IMR-90 (cell line): Measurements from ENCODE around the gene TIAM2. TPM values are rescaled to one million over a fixed set of nuclear protein-coding genes. Genes with fewer than 3 reads are reported as not detected.
A peak's percentile ranks its signal among the peaks of the same experiment; 100 is the strongest.

Experiments used
- ATAC-seq: fragments of 200-7000 bp; cut with Tn5 transposase; 2 replicates; pipeline ENCODE4 v1.9.1; 2020; ENCODE audit warnings: low read depth, mild to moderate bottlenecking, moderate library complexity
- BruUV-seq: library from RNA; stranded (reverse); fragments of 400-500 nt; replicated peaks from 2 replicates; lab custom pipeline; 2021; lab: Mats Ljungman, UMichigan
- CTCF ChIA-PET: fragments of 300-600 bp; formaldehyde crosslinking; extraction: SDS; loops from one replicate; lab custom pipeline; 2021; ENCODE audit warnings: antibody characterized with exemption; lab: Yijun Ruan, JAX
- POLR2A ChIA-PET: fragments of 300-600 bp; sonication (Branson Sonifier 250); formaldehyde crosslinking; loops from one replicate; lab custom pipeline; 2022; ENCODE audit warnings: antibody characterized with exemption; ENCODE audit not compliant: unreplicated experiment; lab: Charles Lee
- DNase-seq: peaks from one replicate; pipeline ENCODE4 v3.0.0; 2013
- H2AFZ ChIP-seq: replicated peaks from 2 replicates; pipeline ENCODE3; 2013; ENCODE audit warnings: low read length, mild to moderate bottlenecking; ENCODE audit not compliant: poor library complexity
- H2AK5ac ChIP-seq: 2 replicates; pipeline ENCODE4 v1.6.1; 2013; ENCODE audit warnings: low read depth, low read length, inconsistent platforms
- H2AK9ac ChIP-seq: replicated peaks from 2 replicates; pipeline ENCODE3; 2013; ENCODE audit warnings: mild to moderate bottlenecking, low read depth, low read length, moderate library complexity; ENCODE audit not compliant: poor library complexity
- H2BK120ac ChIP-seq: 2 replicates; pipeline ENCODE4 v1.6.1; 2013; ENCODE audit warnings: low read depth, low read length, inconsistent platforms
- H2BK15ac ChIP-seq: 3 replicates; pipeline ENCODE4 v1.6.1; 2013; ENCODE audit warnings: low read depth, low read length, inconsistent platforms
- H2BK20ac ChIP-seq: 2 replicates; pipeline ENCODE4 v1.6.1; 2013; ENCODE audit warnings: low read depth, mild to moderate bottlenecking, inconsistent platforms, low read length, moderate library complexity
- H2BK5ac ChIP-seq: 2 replicates; pipeline ENCODE4 v1.6.1; 2013; ENCODE audit warnings: mild to moderate bottlenecking, low read depth, low read length, inconsistent platforms; ENCODE audit not compliant: poor library complexity, severe bottlenecking
- H3K14ac ChIP-seq: replicated peaks from 2 replicates; pipeline ENCODE4 v1.6.1; 2013; ENCODE audit warnings: low read depth, low read length, inconsistent platforms
- H3K18ac ChIP-seq: 2 replicates; pipeline ENCODE4 v1.6.1; 2013; ENCODE audit warnings: low read depth, low read length, control low read depth
- H3K23ac ChIP-seq: 2 replicates; pipeline ENCODE4 v1.6.1; 2013; ENCODE audit warnings: low read depth, low read length, inconsistent platforms
- H3K27ac ChIP-seq: 2 replicates; pipeline ENCODE4 v1.5.1; 2013; ENCODE audit warnings: mild to moderate bottlenecking, control low read depth, low read length; ENCODE audit not compliant: insufficient read depth
- H3K27me3 ChIP-seq: 2 replicates; pipeline ENCODE4 v1.6.1; 2013; ENCODE audit warnings: low read length; ENCODE audit not compliant: control insufficient read depth, insufficient read depth
- H3K36me3 ChIP-seq: 2 replicates; pipeline ENCODE4 v1.6.1; 2013; ENCODE audit warnings: low read length, mixed read lengths; ENCODE audit not compliant: control insufficient read depth, insufficient read depth
- H3K4ac ChIP-seq: 2 replicates; pipeline ENCODE4 v1.6.1; 2013; ENCODE audit warnings: low read depth, low read length, inconsistent platforms
- H3K4me1 ChIP-seq: 2 replicates; pipeline ENCODE4 v1.6.1; 2013; ENCODE audit warnings: low read length, mixed read lengths; ENCODE audit not compliant: control insufficient read depth, insufficient read depth
- H3K4me2 ChIP-seq: 2 replicates; pipeline ENCODE4 v1.6.1; 2013; ENCODE audit warnings: low read depth, mild to moderate bottlenecking, control low read depth, low read length, moderate library complexity
- H3K4me3 ChIP-seq: 2 replicates; pipeline ENCODE4 v1.5.1; 2013; ENCODE audit warnings: low read depth, mild to moderate bottlenecking, control low read depth, low read length, moderate library complexity; ENCODE audit not compliant: insufficient read depth
- H3K56ac ChIP-seq: 2 replicates; pipeline ENCODE4 v1.6.1; 2013; ENCODE audit warnings: low read length, inconsistent platforms; ENCODE audit not compliant: insufficient read depth; ENCODE audit errors: extremely low read depth
- H3K79me1 ChIP-seq, 2 experiments: 2 replicates each; pipeline ENCODE4 v1.6.1; 2013; ENCODE audit warnings: low read length in 2 of 2, inconsistent platforms in 1 of 2, low read depth in 1 of 2
- H3K9ac ChIP-seq: 2 replicates; pipeline ENCODE4 v1.6.1; 2013; ENCODE audit warnings: low read depth, low read length, control low read depth
- H3K9me1 ChIP-seq: 2 replicates; pipeline ENCODE4 v1.6.1; 2013; ENCODE audit warnings: low read length, inconsistent platforms; ENCODE audit not compliant: insufficient read depth
- H3K9me3 ChIP-seq: 2 replicates; pipeline ENCODE4 v1.6.1; 2013; ENCODE audit warnings: low read length; ENCODE audit not compliant: control insufficient read depth, insufficient read depth
- H4K20me1 ChIP-seq: 2 replicates; pipeline ENCODE4 v1.6.1; 2013; ENCODE audit warnings: low read length, inconsistent platforms; ENCODE audit not compliant: insufficient read depth
- H4K5ac ChIP-seq: 2 replicates; pipeline ENCODE4 v1.6.1; 2013; ENCODE audit warnings: mild to moderate bottlenecking, low read depth, low read length, control low read depth
- H4K8ac ChIP-seq, 2 experiments: 2 replicates each; pipeline ENCODE4 v1.6.1; 2013; ENCODE audit warnings: low read depth in 2 of 2, low read length in 2 of 2, control low read depth in 1 of 2, inconsistent platforms in 1 of 2
- H4K91ac ChIP-seq: 2 replicates; pipeline ENCODE4 v1.6.1; 2013; ENCODE audit warnings: low read depth, low read length, inconsistent platforms; ENCODE audit not compliant: insufficient read depth
- BHLHE40 ChIP-seq: fragments of 150-350 bp; IDR thresholded peaks from 2 replicates; pipeline ENCODE4 v1.6.1; 2016; ENCODE audit warnings: mild to moderate bottlenecking, low read depth, low read length
- CEBPB ChIP-seq: IDR thresholded peaks from 2 replicates; pipeline ENCODE4 v1.6.1; 2012; ENCODE audit warnings: low read depth, low read length, improper control_type of control experiment
- CHD1 ChIP-seq: IDR thresholded peaks from 2 replicates; pipeline ENCODE4 v1.6.1; 2012; ENCODE audit warnings: low read depth, low read length, improper control_type of control experiment
- ELK1 ChIP-seq: fragments of 150-350 bp; IDR thresholded peaks from 2 replicates; pipeline ENCODE4 v1.6.1; 2016; ENCODE audit warnings: low read depth, mild to moderate bottlenecking, low read length, moderate library complexity, borderline replicate concordance
- FOS ChIP-seq: fragments of 150-350 bp; IDR thresholded peaks from 2 replicates; pipeline ENCODE4 v1.6.1; 2016; ENCODE audit warnings: low read depth, low read length
- MAFK ChIP-seq: IDR thresholded peaks from 2 replicates; pipeline ENCODE4 v1.6.1; 2012; ENCODE audit warnings: low read depth, low read length, improper control_type of control experiment
- MAZ ChIP-seq: IDR thresholded peaks from 2 replicates; pipeline ENCODE4 v1.6.1; 2012; ENCODE audit warnings: low read depth, mild to moderate bottlenecking, low read length, improper control_type of control experiment, moderate library complexity, borderline replicate concordance
- MXI1 ChIP-seq: IDR thresholded peaks from 2 replicates; pipeline ENCODE4 v1.6.1; 2012; ENCODE audit warnings: low read depth, mild to moderate bottlenecking, low read length, moderate library complexity, borderline replicate concordance
- NFE2L2 ChIP-seq: fragments of 150-350 bp; IDR thresholded peaks from 2 replicates; pipeline ENCODE4 v1.6.1; 2016; ENCODE audit warnings: low read depth, mild to moderate bottlenecking, low read length
- POLR2A ChIP-seq: IDR thresholded peaks from 2 replicates; pipeline ENCODE4 v1.6.1; 2012; ENCODE audit warnings: mild to moderate bottlenecking, low read depth, low read length
- RAD21 ChIP-seq: IDR thresholded peaks from 2 replicates; pipeline ENCODE4 v1.6.1; 2012; ENCODE audit warnings: low read length, improper control_type of control experiment
- RCOR1 ChIP-seq: IDR thresholded peaks from 2 replicates; pipeline ENCODE4 v1.6.1; 2012; ENCODE audit warnings: mild to moderate bottlenecking, low read length, improper control_type of control experiment; ENCODE audit not compliant: insufficient replicate concordance
- RFX5 ChIP-seq: IDR thresholded peaks from 2 replicates; pipeline ENCODE4 v1.8.0; 2012; ENCODE audit warnings: low read depth, mild to moderate bottlenecking, low read length, moderate library complexity
- WGBS, 2 experiments: methylation state at CpG; one replicate each; pipeline versions ENCODE4 v1.1.5 to v1.1.7; 2013; ENCODE audit warnings: missing lambda C conversion rate in 2 of 2; ENCODE audit not compliant: insufficient read length in 1 of 2; ENCODE audit errors: extremely low coverage in 2 of 2; 5-methylcytosine and 5-hydroxymethylcytosine counted together
- dilution Hi-C: fragments of 300-500 bp; cut with HindIII; formaldehyde crosslinking; loops from one replicate; pipeline ENCODE4 v1.14.3; 2018; ENCODE audit warnings: low sequenced_read_pairs; ENCODE audit not compliant: unreplicated experiment
- in situ Hi-C: fragments of 300-500 bp; cut with MboI; formaldehyde crosslinking; loops from 3 replicates; pipeline ENCODE4 v1.14.3; 2019; ENCODE audit warnings: low sequenced_read_pairs, inconsistent platforms, mixed read lengths
- intact Hi-C: fragments of 100-400 bp; cut with micrococcal nuclease; formaldehyde crosslinking; loops from 2 replicates; pipeline ENCODE4 v1.10.0; 2022
- polyA plus RNA-seq, 3 experiments: library from polyadenylated mRNA; depleted of rRNA; stranded (reverse); fragments of >200 nt; gene quantifications; 2 replicates each; pipeline ENCODE4 v1.2.3, GENCODE V29; 2012; ENCODE audit warnings: low replicate concordance in 1 of 3
- total RNA-seq: library from RNA; depleted of rRNA; stranded (reverse); fragments of >200 nt; gene quantifications from 2 replicates; pipeline ENCODE4 v1.2.3, GENCODE V29; 2012
- TF ChIP-seq, protein P1 (sequence below): conservative IDR thresholded peaks from 2 replicates; pipeline ENCODE4 v1.5.1; 2012; ENCODE audit warnings: mild to moderate bottlenecking, low read depth, low read length, improper control_type of control experiment
- TF ChIP-seq, protein P2 (sequence below): fragments of 150-350 bp; IDR thresholded peaks from 2 replicates; pipeline ENCODE4 v1.6.1; 2017; ENCODE audit warnings: mild to moderate bottlenecking, antibody characterized with exemption, low read length, low read depth

TIAM2 gene
- total and polyA plus RNA-seq, 2 of the 4 experiments (the other 2 are of a cell fraction) = 3.1 to 4.7 TPM

DNA sequence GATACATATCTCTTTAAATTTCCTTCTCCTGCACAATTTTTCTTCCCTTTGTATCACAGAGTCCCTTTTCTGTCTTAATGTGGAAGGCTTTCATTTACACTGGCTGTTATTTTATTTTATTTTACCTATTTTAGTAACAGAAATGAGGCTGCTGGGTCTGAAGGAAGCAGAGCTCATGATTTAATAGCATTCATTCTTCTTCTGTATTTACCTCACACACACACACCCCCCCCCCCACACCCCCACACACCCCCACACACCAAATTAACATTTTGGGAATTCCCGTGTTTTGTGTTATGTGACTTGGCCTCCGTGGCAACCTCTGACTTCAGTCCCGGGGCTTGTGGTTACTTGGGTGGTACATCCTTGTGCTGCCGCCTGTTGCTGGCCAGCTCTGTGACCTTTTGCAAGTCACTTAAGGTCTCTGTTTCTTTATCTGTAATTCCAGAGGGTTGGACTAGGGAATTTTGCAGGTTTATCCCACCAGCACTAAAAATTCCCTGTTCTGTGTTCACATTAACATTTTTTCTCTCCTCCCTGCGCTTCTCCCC is 108.8 kb downstream of the TIAM2 start:
- no peak for DNase-seq
- Histone ChIP-seq H3K4me2 (no peak overlapping the region), H4K8ac (no peak overlapping the region), H3K56ac (no peak overlapping the region), H4K20me1 (no peaks in the 10 kb centered on the region), H3K9me3 (no peaks in the 10 kb centered on the region), H2BK20ac (no peak overlapping the region), H2AK9ac (no peak overlapping the region), H3K4me3 (no peak overlapping the region), H3K9me1 (no peaks in the 10 kb centered on the region), H3K4me1 (peaks cover 2% of the 10 kb centered on the region), H3K23ac (no peak overlapping the region), H2BK5ac (no peak overlapping the region), H4K91ac (no peak overlapping the region), H4K5ac (no peak overlapping the region), H3K79me1 (no peaks in the 10 kb centered on the region), H3K9ac (no peak overlapping the region), H2BK120ac (no peak overlapping the region; the same call in 1 of the 2 replicates), H2BK15ac (no peak overlapping the region), H3K27ac (no peak overlapping the region), H3K36me3 (no peaks in the 10 kb centered on the region), H3K27me3 (no peaks in the 10 kb centered on the region), H3K4ac (peak overlapping the region; percentile 67), H2AK5ac (peak overlapping the region; percentile 67; the same call in 1 of the 2 replicates), H2AFZ (no peak overlapping the region), H3K14ac (0 out of 2 replicates have a peak overlapping the region, but pooled peaks have one; percentile 11), H3K18ac (no peak overlapping the region)
- WGBS, 2 experiments = no CpG with 5 or more reads among the region's 5 CpGs
- no TSS peak for BruUV-seq
- TF ChIP-seq RFX5 = no peak
- no peak for TF ChIP-seq POLR2A
- TF ChIP-seq FOS = no peak
- no peak for TF ChIP-seq ELK1
- TF ChIP-seq MAZ = no peak
- TF ChIP-seq, protein P1, sequence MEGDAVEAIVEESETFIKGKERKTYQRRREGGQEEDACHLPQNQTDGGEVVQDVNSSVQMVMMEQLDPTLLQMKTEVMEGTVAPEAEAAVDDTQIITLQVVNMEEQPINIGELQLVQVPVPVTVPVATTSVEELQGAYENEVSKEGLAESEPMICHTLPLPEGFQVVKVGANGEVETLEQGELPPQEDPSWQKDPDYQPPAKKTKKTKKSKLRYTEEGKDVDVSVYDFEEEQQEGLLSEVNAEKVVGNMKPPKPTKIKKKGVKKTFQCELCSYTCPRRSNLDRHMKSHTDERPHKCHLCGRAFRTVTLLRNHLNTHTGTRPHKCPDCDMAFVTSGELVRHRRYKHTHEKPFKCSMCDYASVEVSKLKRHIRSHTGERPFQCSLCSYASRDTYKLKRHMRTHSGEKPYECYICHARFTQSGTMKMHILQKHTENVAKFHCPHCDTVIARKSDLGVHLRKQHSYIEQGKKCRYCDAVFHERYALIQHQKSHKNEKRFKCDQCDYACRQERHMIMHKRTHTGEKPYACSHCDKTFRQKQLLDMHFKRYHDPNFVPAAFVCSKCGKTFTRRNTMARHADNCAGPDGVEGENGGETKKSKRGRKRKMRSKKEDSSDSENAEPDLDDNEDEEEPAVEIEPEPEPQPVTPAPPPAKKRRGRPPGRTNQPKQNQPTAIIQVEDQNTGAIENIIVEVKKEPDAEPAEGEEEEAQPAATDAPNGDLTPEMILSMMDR = no peak
- TF ChIP-seq, protein P2, sequence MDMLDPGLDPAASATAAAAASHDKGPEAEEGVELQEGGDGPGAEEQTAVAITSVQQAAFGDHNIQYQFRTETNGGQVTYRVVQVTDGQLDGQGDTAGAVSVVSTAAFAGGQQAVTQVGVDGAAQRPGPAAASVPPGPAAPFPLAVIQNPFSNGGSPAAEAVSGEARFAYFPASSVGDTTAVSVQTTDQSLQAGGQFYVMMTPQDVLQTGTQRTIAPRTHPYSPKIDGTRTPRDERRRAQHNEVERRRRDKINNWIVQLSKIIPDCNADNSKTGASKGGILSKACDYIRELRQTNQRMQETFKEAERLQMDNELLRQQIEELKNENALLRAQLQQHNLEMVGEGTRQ = no peak
- no peak for TF ChIP-seq NFE2L2
- TF ChIP-seq MXI1 = no peak
- no peak for TF ChIP-seq RCOR1
- no peak for TF ChIP-seq BHLHE40
- TF ChIP-seq RAD21 = no peak
- TF ChIP-seq CHD1 = no peak
- no peak for TF ChIP-seq CEBPB
- no peak for TF ChIP-seq MAFK
- ChIA-PET POLR2A (no interaction called here), CTCF (no interaction called here)
- dilution Hi-C loops = no loop called here
- in situ Hi-C loops = no loop called here
- ATAC-seq = no peak
- intact Hi-C loops = no loop called here
